NCI-H69 (cell line): ENCODE results near the gene SUN2.

Experiments used
- DNase-seq: peaks from one replicate; lab custom pipeline; 2025; lab: John Stamatoyannopoulos, UW

Gene SUN2

GRCh38 chr22:38776086-38776485 lies 20.3 kb upstream of the SUN2 start:
- DNase-seq, result no peak

GRCh38 chr22:38775656-38776055 lies 19.9 kb upstream of the SUN2 start:
- DNase-seq, result no peak

DNA sequence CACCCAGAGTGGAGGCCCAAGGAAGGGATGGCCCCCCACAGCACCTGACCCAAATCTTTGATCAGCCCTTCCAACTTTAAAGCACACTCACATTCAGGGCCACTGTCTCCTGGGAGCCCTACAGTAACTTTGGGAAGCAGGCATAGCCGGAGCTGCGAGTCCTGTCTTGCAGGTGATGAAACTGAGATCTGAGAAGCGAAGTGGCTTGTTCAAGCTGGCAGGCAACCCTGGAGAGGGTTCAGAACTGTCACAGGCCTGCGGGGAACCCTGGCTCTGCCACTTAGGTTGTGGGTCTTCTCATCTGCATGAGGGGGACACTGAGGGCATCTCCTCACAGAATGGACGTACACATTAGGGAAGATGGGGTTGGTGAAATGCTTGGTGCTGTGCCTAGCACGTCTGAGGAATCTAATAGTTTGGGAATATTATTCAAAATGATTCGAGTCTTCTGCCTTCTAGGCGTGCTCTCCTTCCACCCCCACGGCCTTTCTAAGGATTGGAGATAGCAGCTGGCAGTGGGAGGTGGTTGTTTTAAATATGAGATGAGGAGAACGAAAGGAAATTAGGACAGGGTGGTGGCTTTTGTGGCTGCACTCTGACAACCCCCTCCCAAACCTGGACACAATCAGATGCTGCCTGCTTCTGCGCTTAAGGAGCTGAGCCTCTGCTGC lies 18.8 kb upstream of the SUN2 start:
- DNase-seq, result no peak

- no peak for DNase-seq
Observed at GRCh38 chr22:38773363-38773946, 17.7 kb upstream of the SUN2 start.

DNA sequence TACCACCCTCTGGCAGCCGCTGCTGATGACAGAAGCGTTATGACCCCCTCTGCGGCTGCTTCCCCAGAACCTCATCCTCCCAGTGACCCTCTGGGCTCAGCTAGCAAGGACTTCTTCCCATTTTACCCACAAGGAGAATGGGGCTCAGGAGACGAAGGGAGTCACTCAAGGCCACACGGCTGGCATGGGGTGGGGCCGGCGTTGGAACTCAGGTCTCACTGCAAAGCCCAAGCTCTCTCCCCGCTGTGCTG lies 16.8 kb upstream of the SUN2 start:
- no peak for DNase-seq

- DNase-seq, result no peak
Observed at GRCh38 chr22:38770257-38770949, 14.6 kb upstream of the SUN2 start.

DNA sequence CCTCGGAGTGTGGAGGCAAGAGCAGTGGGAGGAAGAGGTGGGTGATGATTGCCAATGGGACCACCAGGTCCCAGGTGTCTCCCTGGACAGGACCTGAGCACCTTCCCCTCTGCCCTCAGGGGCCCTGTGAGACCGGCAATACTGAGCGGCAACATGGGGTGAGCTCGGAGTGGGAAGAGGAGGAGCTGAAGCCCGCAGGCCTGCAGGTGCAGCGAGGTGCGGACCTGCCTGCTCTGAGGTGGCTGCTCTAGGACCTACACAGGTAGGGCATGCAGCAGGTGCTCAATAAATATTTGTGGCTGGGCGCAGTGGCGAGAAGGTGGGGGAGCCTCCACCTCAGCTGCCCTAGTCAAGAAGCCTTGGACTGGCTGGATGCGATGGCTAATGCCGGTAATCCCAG lies 12.2 kb upstream of the SUN2 start:
- DNase-seq, result no peak

DNA sequence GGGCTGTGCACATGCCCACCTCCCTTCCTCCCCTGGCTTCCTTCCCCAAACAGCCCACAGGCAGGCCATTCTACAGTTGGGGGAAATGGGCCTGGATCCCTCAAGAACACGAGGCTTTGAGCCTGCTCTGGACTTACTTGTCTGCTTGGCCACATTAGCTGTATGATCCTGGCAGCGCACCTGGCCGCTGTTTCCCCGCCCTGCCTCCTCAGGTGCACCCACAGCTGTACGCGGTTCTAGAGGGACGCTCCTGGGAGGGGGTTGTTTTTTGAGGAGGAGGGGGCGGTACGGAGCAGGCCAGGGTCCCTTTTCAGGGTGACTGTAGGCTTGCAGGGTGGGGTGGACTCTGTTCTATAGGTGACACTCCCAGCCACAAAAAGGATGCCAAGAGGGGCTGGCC lies 11.5 kb upstream of the SUN2 start:
- no peak for DNase-seq

DNA sequence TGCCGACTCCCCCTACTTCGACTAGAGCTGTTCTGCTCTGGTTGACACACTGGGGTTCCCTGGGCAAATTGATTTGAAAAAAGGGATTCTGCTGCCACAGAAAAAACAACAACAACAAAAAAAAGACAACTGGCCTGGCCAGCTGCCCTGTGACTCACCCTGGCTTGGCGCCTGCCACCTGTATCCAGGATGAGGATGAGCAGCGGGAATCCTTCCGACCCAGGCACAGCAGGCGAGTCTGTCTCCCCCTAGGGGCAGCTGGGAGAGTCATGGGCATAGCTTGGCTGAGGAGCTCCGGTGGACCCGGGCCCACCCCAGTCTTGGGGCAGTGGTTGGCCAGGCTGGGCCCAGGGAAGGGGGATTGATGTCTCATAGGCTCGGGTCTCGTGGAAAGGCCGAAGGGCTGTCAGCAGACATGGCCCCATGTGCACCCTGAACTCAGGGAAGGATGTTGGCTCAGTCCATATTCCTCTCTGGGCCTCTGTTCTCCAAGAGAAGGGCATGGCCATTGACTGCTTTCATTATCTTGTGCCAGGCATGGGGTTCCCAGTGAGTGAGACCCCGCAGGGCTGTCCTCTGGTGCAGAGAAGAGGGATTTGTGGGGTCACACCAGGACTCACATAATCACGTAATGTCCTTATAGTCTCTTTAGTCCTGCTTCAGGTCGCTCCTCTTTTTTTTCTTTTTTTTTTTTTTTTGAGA lies 10.4 kb upstream of the SUN2 start:
- peak; percentile 82 for DNase-seq

DNA sequence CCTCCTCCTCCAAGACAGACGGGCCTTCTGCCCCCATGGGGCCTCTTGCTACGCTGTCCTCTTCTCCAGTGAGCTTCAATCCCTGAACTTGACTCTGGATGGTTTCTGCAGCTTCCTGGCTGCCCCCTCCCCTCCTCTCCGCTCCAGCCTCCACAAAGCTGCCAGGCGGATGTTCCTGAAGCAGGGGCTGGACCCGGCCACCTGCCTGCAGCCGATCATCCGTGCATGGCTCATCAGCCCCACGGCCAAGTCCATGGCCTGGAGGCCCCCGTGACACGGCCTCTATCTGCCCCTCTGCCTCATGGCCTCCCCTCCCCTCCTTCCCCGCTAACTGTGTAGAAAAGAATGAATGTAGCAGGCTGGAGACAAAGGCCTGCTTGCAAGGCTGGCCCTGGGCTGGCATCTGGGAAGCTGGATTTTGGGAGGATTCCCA lies 6.8 kb upstream of the SUN2 start:
- DNase-seq, result no peak

DNA sequence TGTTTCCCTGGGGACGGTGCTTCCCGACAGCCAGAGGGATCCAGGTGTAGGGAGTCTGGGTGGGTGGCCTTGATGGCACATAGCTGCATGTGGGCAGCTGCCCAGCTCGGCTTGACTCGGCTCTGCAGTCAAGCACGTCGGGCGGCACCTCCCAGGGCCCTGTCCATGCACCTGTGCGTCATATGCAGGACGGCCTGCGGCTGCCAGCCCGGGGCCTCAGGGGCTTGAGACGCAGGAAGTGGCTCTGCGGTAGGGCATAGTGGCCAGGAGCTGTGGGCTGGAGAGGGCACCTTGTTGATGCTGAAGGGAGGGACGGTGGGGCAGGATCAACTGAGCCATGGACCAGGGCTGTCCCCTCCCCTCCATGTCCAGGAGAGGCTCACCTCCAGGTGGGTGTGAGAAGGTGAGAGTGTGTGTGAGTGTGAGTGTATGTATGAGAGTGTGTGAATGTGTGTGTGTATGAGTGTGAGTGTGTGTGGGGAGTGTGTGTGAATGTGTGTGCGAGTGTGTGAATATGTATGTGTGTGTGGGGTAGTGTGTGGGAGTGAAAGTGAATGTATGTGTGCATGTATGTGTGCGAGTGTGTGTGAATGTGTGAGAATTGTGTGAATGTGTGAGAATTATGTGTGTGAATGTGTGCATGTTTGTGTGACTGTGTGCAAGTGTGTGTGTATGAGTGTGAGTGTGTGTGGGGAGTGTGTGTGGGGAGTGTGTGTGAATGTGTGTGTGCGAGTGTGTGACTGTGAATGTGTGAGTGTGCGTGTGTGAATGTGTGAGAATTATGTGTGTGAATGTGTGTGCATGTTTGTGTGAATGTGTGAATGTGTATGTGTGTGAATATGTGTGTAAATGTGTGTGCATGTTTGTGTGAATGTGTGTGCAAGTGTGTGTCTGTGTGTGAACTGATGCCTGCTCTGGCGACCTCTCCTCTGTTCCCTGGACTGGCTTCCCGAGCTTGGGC lies 5.7 kb upstream of the SUN2 start:
- no peak for DNase-seq

GRCh38 chr22:38760477-38761201 lies 4.8 kb upstream of the SUN2 start:
- peak; percentile 92 for DNase-seq

DNA sequence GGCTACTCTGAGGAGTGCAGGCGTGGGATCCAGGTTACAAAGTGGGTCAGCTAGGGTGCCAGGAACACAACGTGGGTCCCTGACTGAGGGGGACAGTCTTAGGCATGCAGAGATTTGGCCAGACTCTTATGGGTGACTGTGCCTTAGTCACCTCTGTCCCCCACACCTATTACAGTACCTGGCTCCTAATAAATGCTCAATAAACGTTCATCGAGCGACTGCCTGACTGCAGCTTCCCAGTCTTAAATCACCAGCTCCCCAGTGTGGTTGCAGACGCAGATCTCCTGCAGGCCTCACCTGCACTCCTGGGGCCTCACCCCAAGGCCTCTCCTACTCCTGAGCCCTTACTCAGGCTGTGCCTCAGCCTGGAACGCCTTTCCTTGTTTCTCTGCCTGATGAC lies 3.2 kb upstream of the SUN2 start:
- DNase-seq, result no peak

DNA sequence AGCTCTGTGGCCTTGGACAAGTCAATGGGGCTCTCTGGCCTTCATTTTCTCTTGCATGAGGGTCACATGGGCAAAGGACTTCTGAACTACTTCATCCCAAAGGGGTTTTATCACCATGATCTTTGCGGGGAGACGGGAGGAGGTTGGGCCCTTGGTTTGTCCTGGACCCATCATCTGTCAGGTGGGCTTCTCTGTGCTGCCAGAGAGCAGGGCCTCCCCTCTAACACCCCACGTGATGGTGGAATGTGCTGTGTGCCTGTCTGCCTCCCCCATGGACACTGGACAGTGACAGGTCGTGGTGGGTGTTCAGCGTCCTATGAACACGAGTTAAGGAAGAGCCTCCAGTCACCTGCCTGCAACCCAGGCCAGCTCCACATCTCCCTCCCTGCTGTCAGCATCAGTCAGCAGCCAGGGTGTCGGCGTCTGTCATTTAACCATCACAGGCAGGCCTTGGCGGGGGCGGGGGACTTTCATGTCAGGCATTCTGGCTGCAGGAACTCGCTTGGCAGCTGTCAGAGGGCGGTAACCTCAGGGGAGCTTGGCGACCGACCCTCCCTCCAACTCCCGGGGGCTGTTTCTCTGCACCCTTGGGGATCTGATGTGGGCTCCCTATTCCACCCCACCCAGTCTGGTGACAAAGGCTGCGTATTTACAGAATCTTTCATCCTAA lies 2.6 kb upstream of the SUN2 start:
- DNase-seq, result peak; percentile 32

DNA sequence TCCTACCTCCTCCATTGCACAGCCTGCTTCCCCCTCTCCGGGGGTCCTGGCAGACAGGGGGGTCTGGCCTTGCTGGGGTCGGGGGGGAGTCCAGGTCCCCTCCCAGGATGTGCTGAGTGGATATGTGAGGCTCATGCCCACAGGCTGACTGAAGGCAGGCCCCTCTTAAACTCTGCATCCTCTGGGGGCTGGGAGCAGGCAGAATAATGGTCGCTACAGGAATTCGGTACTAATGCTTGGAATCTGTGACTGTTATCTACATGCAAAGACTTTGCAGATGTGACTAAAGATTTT lies 1.6 kb upstream of the SUN2 start:
- DNase-seq, result no peak

DNA sequence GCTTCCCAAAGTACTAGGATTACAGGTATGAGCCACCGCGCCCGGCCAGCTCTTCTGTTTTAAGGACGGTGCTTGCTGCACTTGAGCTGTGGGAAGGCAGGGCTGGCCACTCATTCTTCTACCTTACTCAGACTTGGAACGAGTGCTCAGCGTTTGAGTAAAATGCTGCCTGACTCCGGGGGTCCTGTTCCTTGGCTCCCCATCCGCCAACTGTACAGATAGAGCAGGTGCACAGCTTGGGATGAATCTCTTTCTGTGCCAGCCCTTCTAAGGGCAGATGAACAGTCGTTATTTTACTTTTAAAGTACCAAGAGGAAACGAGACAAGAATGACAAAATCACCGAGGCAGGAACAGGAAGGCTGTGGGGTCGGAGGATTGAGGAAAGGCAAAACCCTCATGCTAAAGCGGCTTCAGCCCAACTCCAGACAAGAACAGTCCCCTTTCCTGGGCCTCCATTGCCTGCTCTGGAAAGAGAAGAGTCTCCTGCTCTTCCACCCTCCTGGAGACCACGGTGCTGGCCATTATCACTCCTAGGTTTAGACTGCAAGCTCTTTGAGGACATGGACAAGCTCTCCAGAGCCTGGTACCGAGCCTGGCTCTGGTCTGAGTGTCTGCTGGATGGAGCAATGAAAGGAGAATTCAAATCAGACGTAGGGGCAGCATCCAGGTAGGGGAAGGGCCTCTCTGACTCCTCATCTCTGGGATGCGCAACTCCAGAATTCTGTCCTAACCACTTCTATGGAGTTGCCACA lies 1.1 kb upstream of the SUN2 start:
- peak; percentile 64 for DNase-seq

DNA sequence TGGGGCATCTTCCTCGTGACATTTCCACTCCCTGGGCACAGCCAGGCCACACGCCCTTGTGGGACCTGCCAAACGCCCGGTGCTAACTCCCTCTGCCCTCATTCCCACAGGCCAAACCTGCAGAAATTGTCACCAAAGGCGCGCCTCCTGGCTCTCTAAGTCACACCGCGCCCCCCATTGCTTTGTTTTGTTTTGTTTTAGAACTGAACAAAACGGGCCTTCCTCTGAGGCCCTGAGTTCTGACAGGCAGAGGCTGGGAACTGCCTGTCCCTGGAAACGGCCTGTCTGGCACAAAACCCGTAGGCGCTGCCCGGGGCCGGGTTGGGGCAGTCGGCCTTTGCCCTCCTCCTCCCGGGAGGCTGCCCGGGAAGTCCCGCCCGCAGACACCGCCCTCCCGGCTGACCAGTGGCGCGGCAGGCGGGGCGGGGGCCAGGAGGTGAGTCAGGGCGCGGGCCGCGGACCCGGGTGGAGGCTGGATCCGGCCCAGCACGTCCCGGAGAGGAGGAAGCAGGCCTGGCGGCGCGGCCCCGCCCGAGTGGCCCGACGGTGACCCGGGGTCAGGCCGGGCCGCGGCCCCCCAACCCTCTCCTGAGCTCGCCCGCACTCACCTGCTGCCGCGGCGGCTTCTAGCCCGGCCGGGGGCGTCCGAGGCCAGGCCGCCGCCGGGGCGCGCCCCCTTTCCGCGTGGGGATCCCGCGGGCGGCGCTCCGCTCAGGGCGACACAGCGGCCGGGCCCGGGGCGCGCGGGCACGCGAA lies 465 bp downstream of the SUN2 start:
- DNase-seq, result peak; percentile 76

DNA sequence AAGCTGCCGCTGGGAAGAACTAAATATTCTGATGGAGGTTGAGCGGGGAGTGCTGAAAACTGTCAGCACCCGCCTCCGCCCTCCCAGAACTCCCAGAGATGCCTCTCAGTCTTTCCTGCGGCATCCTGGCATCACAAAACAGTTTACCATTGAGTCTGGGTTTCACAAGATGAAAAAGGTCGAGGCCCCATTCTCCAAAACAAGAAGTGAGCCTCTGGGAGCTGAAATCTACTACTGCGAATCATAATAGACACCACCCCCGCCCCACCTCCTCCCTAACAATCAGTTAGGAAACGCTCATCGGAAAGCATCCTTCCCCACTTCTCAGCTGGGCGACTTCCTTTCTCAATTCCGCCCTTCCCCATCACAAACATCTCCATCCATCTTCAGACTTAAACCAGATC lies 1.0 kb downstream of the SUN2 start:
- DNase-seq, result peak; percentile 71

DNA sequence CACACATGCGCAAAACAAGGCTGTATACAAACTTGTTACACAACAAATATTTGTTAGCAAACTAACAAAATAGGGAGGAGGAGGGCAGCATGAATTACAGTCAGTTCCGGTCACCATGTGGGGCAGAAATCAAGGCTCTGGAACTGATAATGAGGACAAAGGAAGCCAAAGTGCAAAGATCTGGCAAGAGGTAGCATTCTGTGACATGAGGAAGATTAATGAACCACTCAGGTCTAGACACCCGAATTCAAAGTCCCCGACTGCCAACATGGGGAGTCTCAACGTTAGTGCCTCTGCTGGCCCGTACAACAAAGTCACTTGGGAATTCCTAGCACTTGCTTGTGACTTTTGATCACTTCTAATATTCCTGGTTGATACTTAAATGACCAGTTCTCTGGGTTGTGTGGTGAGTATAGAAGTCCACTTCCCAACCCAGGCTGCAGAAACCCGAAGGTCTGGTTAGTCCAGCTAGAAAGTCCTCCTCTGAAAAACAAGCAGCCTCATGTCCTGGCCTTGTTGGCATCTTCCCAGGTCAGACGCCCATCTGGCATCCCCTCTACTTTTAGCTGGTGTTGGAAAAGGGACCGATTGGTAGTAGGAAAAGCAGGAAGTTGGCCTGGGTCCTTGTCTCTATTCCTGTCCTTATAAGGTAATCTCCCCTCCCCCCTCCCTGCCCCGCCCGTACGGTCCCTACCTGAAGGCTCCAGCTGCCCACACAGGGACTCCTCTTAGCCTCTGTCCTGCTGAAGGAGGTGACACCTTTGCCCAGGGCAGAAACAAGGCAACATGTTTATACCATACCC lies 1.6 kb downstream of the SUN2 start:
- DNase-seq, result peak; percentile 87
